ENCODE data around the gene SHD.

SHD gene

GRCh38 chr19:4304538-4305256 lies 25.6 kb downstream of the SHD start, which contains the start of gene FSD1:
TSS of gene FSD1 (plus strand) at chr19:4304598. CDS start at chr19:4304747, 149 bp downstream.
- peak within 1 kb of the TSS; percentile 43 for H3K4me3 ChIP-seq (ENCODE audit: low read depth, low read length)
- TF ChIP-seq CTCF (IDR thresholded peaks at IDR 0.05; ENCODE audit: low read depth, low read length), result no peak

DNA sequence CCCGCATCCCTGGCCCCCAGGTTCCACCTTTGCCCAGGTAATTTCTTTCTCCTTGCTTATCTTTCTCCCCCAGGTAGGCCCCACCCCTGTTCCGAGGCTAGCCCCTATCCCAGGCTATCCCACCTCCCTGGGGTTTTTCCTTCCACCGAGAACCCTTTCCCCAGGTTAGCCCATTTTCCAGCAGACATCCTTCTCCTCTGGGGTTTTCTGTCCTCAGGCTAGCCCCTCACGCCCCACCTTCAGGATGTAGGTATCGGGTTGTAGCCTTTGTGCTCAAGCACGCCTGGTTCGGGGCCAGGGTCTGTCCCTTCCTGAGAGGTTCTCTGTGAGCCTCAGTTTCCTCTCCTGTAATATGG lies 26.2 kb downstream of the SHD start:
- no peak overlapping the region for H3K4me3 ChIP-seq (ENCODE audit: low read depth, low read length)

DNA sequence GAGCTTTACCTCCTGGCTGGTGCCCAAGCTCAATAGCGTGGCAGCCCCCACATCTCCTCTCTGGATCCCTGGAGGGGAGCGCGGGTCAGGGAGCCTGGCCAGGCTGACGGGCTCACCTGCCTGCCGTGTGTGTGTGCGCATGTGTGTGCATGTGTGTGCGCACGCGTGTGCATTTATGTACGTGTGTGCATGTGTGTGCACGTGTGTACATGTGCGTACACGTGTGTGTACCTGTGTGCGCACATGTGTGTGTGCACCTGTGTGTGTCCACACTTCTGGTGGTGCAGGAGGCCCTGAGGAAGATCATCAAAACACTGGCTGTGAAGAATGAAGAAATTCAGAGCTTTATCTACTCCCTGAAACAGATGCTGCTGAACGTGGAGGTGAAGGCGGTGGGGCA lies 26.6 kb downstream of the SHD start:
- no peak for TF ChIP-seq CTCF (IDR thresholded peaks at IDR 0.05; ENCODE audit: low read depth, low read length)
- H3K4me3 ChIP-seq (ENCODE audit: low read depth, low read length), result no peak overlapping the region

More for the DNA sequence above, 26.2 kb downstream of the SHD start:
- no peak for TF ChIP-seq CTCF (IDR thresholded peaks at IDR 0.05; ENCODE audit: low read depth, low read length)

DNA sequence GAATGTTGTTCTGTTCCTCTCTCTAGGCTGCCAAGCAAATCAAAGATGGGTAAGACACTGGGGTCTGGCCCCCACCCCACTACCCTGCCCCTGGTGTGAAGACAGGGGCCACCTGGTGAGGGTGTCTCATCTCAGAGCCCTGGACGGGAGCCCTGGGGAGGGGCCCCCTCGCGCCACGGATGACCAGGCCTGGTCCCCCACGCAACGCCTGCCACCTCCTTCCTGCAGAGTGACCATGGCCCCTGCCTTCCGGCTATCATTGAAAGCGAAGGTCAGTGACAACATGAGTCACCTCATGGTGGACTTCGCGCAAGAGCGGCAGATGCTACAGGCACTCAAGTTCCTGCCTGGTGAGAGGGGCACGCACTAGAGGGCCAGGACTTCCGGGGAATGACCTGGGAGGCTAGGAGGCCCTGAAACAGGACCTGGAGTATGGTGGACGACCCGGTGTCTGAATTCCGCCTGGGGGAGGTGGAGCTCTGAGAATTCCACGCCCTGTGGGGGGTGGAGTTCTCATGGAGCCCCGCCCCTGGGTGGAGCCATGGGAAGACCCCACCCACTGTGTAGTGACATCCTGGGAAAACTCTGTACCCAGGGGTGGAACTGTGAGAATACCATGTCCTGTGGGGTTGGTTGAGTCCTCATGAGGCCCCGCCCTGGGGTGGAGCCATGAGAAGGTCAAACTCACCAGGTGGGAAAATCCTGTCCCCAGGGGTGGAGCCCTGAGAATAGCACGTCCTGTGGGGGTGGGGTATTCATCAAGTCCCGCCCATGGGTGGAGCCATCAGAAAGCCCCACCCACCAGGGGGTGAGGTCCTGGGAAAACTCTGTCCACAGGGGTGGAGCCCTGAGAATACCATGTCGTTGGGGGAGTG lies 31.4 kb downstream of the SHD start:
- TF ChIP-seq CTCF (IDR thresholded peaks at IDR 0.05; ENCODE audit: low read depth, low read length), result no peak
- H3K4me3 ChIP-seq (ENCODE audit: low read depth, low read length), result no peak overlapping the region

GRCh38 chr19:4313847-4314490 lies 34.9 kb downstream of the SHD start:
- H3K4me3 ChIP-seq (ENCODE audit: low read depth, low read length), result no peak overlapping the region
- no peak for TF ChIP-seq CTCF (IDR thresholded peaks at IDR 0.05; ENCODE audit: low read depth, low read length)

GRCh38 chr19:4316956-4317355 lies 37.9 kb downstream of the SHD start:
- no peak for TF ChIP-seq CTCF (IDR thresholded peaks at IDR 0.05; ENCODE audit: low read depth, low read length)
- no peak overlapping the region for H3K4me3 ChIP-seq (ENCODE audit: low read depth, low read length)
